ENCODE data around the gene NR6A1.

Gene NR6A1

GRCh38 chr9:124479947-124480620 is 291.0 kb downstream of the NR6A1 start:
- DNase-seq: no peak

GRCh38 chr9:124479371-124479770 is 291.7 kb downstream of the NR6A1 start:
- no peak for DNase-seq

GRCh38 chr9:124478354-124478753 is 292.8 kb downstream of the NR6A1 start:
- DNase-seq: no peak

- DNase-seq: no peak
Measured at GRCh38 chr9:124477648-124478285, 293.3 kb downstream of the NR6A1 start.

GRCh38 chr9:124477211-124477647 is 293.9 kb downstream of the NR6A1 start:
- DNase-seq: no peak

GRCh38 chr9:124475868-124476690 is 295.0 kb downstream of the NR6A1 start:
- DNase-seq: no peak

GRCh38 chr9:124475158-124475867 is 295.8 kb downstream of the NR6A1 start:
- no peak for DNase-seq

GRCh38 chr9:124474151-124474550 is 297.0 kb downstream of the NR6A1 start:
- DNase-seq: no peak

GRCh38 chr9:124473310-124473709 is 297.8 kb downstream of the NR6A1 start:
- DNase-seq: no peak

- no peak for DNase-seq
Measured at GRCh38 chr9:124472770-124473169, 298.3 kb downstream of the NR6A1 start.

GRCh38 chr9:124471761-124472160 is 299.4 kb downstream of the NR6A1 start:
- DNase-seq: no peak

GRCh38 chr9:124470726-124471125 is 300.4 kb downstream of the NR6A1 start:
- DNase-seq: no peak

- no peak for DNase-seq
Measured at GRCh38 chr9:124470306-124470705, 300.8 kb downstream of the NR6A1 start.

GRCh38 chr9:124469011-124469832 is 301.9 kb downstream of the NR6A1 start:
- no peak for DNase-seq

GRCh38 chr9:124468061-124468740 is 302.9 kb downstream of the NR6A1 start:
- no peak for DNase-seq

GRCh38 chr9:124467410-124468060 is 303.6 kb downstream of the NR6A1 start:
- DNase-seq: no peak

All from activated CD8-positive, alpha-beta memory T cell treated with anti-CD3 and anti-CD28 coated beads, Interleukin-2, amount 50 U/mL, for 4 hours (primary cell).